GM18873 (cell line): ENCODE data around the gene DNAH1.

ENCODE experiments used
- ATAC-seq: cut with Tn5 transposase; IDR thresholded peaks from one replicate; pipeline ENCODE4 v1.9.1; 2021; ENCODE audit warnings: mild to moderate bottlenecking, moderate library complexity, moderate number of reproducible peaks; ENCODE audit not compliant: unreplicated experiment, low FRiP score

The DNAH1 gene

GRCh38 chr3:52401021-52401420 lies 84.9 kb downstream of the DNAH1 start:
- ATAC-seq: no peak

GRCh38 chr3:52401551-52401950 lies 85.4 kb downstream of the DNAH1 start:
- no peak for ATAC-seq

- ATAC-seq: no peak
These were observed 86.0 kb downstream of the DNAH1 start for GRCh38 chr3:52402101-52402521.

- no peak for ATAC-seq
These were observed 86.7 kb downstream of the DNAH1 start for GRCh38 chr3:52402706-52403270.

GRCh38 chr3:52403271-52403841 lies 87.2 kb downstream of the DNAH1 start:
- no peak for ATAC-seq

- no peak for ATAC-seq
These were observed 87.8 kb downstream of the DNAH1 start for GRCh38 chr3:52403955-52404354.

- ATAC-seq: no peak
These were observed 88.3 kb downstream of the DNAH1 start for GRCh38 chr3:52404391-52404790.

- ATAC-seq: no peak
These were observed 88.9 kb downstream of the DNAH1 start for GRCh38 chr3:52405066-52405465.

- no peak for ATAC-seq
These were observed 89.5 kb downstream of the DNAH1 start for GRCh38 chr3:52405601-52406110.

GRCh38 chr3:52406231-52406661 lies 90.1 kb downstream of the DNAH1 start:
- ATAC-seq: no peak

- ATAC-seq: no peak
These were observed 90.8 kb downstream of the DNAH1 start for GRCh38 chr3:52406791-52407510.

- ATAC-seq: no peak
These were observed 91.7 kb downstream of the DNAH1 start for GRCh38 chr3:52407779-52408178.

GRCh38 chr3:52408466-52408865 lies 92.3 kb downstream of the DNAH1 start:
- no peak for ATAC-seq

GRCh38 chr3:52415800-52416199 lies 99.7 kb downstream of the DNAH1 start:
- no peak for ATAC-seq

- ATAC-seq: no peak
These were observed 104.3 kb downstream of the DNAH1 start for GRCh38 chr3:52420388-52420787.

- no peak for ATAC-seq
These were observed 106.5 kb downstream of the DNAH1 start for GRCh38 chr3:52422669-52423068.

GRCh38 chr3:52423173-52423572 lies 107.1 kb downstream of the DNAH1 start:
- ATAC-seq: no peak

GRCh38 chr3:52428151-52429005 lies 112.3 kb downstream of the DNAH1 start:
- no peak for ATAC-seq

GRCh38 chr3:52429031-52429430 lies 112.9 kb downstream of the DNAH1 start:
- no peak for ATAC-seq

- ATAC-seq: no peak
These were observed 113.8 kb downstream of the DNAH1 start for GRCh38 chr3:52429779-52430415.
